Measurements from ENCODE around the gene KLHL26. TPM values are rescaled to one million over a fixed set of nuclear protein-coding genes. Genes with fewer than 3 reads are reported as not detected.

Gene KLHL26, protein sequence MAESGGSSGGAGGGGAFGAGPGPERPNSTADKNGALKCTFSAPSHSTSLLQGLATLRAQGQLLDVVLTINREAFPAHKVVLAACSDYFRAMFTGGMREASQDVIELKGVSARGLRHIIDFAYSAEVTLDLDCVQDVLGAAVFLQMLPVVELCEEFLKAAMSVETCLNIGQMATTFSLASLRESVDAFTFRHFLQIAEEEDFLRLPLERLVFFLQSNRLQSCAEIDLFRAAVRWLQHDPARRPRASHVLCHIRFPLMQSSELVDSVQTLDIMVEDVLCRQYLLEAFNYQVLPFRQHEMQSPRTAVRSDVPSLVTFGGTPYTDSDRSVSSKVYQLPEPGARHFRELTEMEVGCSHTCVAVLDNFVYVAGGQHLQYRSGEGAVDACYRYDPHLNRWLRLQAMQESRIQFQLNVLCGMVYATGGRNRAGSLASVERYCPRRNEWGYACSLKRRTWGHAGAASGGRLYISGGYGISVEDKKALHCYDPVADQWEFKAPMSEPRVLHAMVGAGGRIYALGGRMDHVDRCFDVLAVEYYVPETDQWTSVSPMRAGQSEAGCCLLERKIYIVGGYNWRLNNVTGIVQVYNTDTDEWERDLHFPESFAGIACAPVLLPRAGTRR
- 8.3 TPM for total RNA-seq

DNA sequence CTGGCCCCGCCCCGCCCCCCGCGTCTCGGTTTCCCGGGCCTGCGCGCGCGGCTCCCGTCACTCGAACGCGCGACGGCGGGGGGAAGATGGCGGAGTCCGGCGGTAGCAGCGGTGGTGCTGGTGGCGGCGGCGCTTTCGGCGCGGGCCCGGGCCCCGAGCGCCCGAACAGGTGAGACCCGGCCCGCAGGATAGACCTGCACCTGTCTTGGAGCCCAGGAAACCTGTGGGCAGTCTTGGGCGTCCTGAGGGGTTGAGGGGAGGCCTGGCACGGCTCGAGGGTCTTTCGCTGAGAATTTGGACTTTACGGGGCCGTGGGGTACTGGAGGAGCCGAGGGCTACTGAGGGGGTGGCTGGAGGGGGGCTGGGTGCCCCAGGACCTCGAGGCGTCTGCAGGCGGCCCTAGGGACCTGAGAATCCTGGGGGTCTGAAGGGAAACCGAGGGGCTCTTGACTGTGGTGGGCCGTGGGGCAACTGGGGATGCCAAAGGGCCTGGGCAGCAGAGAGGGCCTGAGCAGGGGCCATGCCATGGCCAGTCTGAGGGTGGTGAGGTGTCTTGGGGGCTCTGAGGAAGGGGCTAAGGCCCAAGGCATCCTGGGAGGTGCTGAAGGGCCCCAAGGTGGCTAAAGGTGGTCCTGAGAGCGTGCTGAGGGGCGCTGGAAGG lies at the start of gene KLHL26:
KLHL26 (plus strand) TSS at position 60 of the 661 bp plus-strand sequence; CDS start at position 87, 27 bp downstream.
- H3K9me3 ChIP-seq, result no peaks in the 10 kb centered on the region
- TF ChIP-seq POLR2AphosphoS5 (IDR thresholded peaks at IDR 0.05; ENCODE audit: insufficient read depth in 1 of 2, low read depth in 1 of 2) (peak in 1 of 2 donors; percentile 63), POLR2A (IDR thresholded peaks at IDR 0.05) (no peak)
- peak within 1 kb of the TSS; percentile 96 for H3K27ac ChIP-seq
- no peaks in the 10 kb centered on the region for H3K27me3 ChIP-seq
- peak within 1 kb of the TSS; percentile 67 to 86 for H3K4me3 ChIP-seq
- intact Hi-C loops (cut with DNase I), result no loop called here
- DNase-seq (ENCODE audit: extremely low spot score in 2 of 2), result no peak
- H3K4me1 ChIP-seq, result peaks cover 32% of the 10 kb centered on the region
- H3K36me3 ChIP-seq, result no peaks in the 10 kb centered on the region

DNA sequence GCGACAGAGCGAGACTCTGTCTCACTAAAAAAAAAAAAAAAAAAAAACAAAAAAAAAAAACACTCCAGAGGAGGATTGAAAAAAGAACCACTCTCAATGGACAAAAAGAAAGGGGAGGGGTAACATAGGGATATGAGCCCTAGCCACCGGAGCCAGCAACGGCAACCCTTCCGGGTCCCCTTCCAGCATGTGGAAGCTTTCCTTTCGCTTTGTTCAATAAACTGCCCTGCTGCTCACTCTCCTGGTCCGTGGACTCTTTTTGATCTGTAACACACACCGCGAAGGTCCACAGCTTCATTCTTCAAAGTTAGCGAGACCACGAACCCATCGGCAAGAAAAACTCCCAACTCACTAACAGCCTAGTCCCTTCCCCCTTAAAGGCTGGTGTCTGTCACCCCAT lies 49.3 kb upstream of the KLHL26 start:
- intact Hi-C loops (cut with DNase I), result no loop called here
- DNase-seq (ENCODE audit: extremely low spot score in 2 of 2), result no peak
- TF ChIP-seq POLR2AphosphoS5 (IDR thresholded peaks at IDR 0.05; ENCODE audit: insufficient read depth in 1 of 2, low read depth in 1 of 2) (no peak), POLR2A (IDR thresholded peaks at IDR 0.05) (no peak)
- TF ChIP-seq, protein P1, sequence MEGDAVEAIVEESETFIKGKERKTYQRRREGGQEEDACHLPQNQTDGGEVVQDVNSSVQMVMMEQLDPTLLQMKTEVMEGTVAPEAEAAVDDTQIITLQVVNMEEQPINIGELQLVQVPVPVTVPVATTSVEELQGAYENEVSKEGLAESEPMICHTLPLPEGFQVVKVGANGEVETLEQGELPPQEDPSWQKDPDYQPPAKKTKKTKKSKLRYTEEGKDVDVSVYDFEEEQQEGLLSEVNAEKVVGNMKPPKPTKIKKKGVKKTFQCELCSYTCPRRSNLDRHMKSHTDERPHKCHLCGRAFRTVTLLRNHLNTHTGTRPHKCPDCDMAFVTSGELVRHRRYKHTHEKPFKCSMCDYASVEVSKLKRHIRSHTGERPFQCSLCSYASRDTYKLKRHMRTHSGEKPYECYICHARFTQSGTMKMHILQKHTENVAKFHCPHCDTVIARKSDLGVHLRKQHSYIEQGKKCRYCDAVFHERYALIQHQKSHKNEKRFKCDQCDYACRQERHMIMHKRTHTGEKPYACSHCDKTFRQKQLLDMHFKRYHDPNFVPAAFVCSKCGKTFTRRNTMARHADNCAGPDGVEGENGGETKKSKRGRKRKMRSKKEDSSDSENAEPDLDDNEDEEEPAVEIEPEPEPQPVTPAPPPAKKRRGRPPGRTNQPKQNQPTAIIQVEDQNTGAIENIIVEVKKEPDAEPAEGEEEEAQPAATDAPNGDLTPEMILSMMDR (IDR thresholded peaks at IDR 0.05), result no peak
- H3K27me3 ChIP-seq, result no peaks in the 10 kb centered on the region
- H3K9me3 ChIP-seq, result no peaks in the 10 kb centered on the region
- peak overlapping the region; percentile 88 for H3K27ac ChIP-seq
- peaks cover 32% of the 10 kb centered on the region for H3K4me1 ChIP-seq
- no peak overlapping the region for H3K4me3 ChIP-seq
- peaks cover 0 to 8% of the 10 kb centered on the region in 2 donors for H3K36me3 ChIP-seq

DNA sequence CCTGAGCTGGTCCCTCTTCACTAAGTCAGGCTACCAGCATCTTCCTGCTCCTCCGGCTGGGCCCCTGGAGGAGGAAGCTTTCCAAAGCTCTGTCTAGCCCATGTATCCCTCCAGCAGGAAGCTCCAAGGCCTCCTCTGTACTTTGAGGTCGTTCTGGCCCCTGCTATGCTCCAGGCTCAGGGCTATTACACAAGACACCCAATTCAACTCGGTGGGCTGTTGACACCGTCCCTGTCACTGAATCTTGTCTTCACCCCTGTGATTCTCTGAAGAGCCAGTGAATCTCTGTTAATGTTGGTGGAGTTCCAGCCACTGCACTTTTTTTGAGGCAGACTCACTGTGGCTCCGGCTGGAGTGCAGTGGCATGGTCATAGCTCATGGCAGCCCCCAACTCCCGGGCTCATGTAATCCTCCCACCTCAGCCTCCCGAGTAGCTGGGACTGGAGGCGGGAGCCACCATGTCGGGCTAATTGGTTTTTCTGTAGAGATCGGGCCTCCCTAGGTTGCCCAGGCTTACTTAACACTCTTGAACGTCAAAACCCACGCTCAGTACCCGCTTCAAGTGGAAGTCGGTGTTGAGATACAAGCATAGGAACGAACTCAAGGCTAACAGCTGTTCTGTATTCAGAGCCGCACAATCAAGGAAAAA lies 48.7 kb upstream of the KLHL26 start:
- TF ChIP-seq, protein P1 (IDR thresholded peaks at IDR 0.05), result no peak
- TF ChIP-seq POLR2AphosphoS5 (IDR thresholded peaks at IDR 0.05; ENCODE audit: insufficient read depth in 1 of 2, low read depth in 1 of 2), result no peak
- no peak for TF ChIP-seq POLR2A (IDR thresholded peaks at IDR 0.05)
- no peak for DNase-seq (ENCODE audit: extremely low spot score in 2 of 2)
- peaks cover 0 to 8% of the 10 kb centered on the region in 2 donors for H3K36me3 ChIP-seq
- peak overlapping the region; percentile 88 for H3K27ac ChIP-seq
- no peaks in the 10 kb centered on the region for H3K9me3 ChIP-seq
- H3K27me3 ChIP-seq, result no peaks in the 10 kb centered on the region
- peaks cover 33% of the 10 kb centered on the region for H3K4me1 ChIP-seq
- intact Hi-C loops (cut with DNase I), result no loop called here
- peak overlapping the region; percentile 72 to 79 for H3K4me3 ChIP-seq

DNA sequence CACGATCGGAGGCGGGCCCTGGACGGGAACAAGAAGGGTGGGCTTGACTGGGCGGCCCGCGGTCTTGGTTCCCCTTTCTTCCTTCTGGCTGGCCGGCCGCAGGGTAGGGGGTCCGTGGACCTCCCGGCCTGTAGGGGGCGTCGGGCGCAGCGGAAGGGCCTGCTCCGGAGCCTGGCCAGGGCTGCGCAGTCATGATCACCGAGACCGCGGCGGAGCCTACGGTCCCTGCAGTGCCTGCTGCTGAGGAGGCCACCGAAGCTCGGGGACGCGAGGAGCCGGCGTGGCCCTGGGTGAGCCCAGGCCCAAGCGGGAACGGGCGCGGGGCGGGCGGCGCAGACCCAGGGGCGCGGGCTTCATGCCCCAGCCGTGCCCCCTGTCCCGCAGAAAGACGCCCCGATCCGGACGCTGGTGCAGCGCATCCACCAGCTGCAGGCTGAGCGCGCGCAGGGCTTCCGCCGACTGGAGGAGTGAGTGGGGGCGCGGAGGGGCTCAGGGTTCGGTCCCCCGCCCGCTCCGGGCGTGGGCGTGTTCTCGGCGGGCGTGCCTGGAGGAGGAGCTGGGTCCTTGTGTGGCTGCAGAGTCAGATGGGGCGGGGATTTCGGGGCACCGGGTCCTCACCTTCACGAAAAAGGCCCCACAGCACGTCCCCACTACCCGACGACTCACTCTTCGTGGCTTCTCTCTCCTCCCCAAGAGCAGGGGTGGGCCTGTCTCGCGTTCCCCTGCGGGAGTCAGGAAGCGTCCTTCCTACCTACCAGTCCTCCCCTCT lies 48.0 kb upstream of the KLHL26 start, which contains the start of gene REX1BD:
REX1BD (plus strand) TSS at position 188 of the 769 bp plus-strand sequence; CDS start at position 192, 4 bp downstream.
- DNase-seq (ENCODE audit: extremely low spot score in 2 of 2), result peak in 1 of 2 donors; percentile 85
- peak within 1 kb of the TSS; percentile 72 to 79 for H3K4me3 ChIP-seq
- H3K27me3 ChIP-seq, result no peaks in the 10 kb centered on the region
- TF ChIP-seq POLR2AphosphoS5 (IDR thresholded peaks at IDR 0.05; ENCODE audit: insufficient read depth in 1 of 2, low read depth in 1 of 2), result peak in 1 of 2 donors; percentile 64
- TF ChIP-seq, protein P1 (IDR thresholded peaks at IDR 0.05), result peak; percentile 67 to 96 (median 89)
- peak in 1 of 2 donors; percentile 22 for TF ChIP-seq POLR2A (IDR thresholded peaks at IDR 0.05)
- intact Hi-C loops (cut with DNase I), result no loop called here
- H3K4me1 ChIP-seq, result peaks cover 35% of the 10 kb centered on the region
- H3K27ac ChIP-seq, result peak within 1 kb of the TSS; percentile 88
- peaks cover 0 to 8% of the 10 kb centered on the region in 2 donors for H3K36me3 ChIP-seq
- H3K9me3 ChIP-seq, result no peaks in the 10 kb centered on the region

Data from vagina (tissue), 2 donors.